Fibroblast of lung (primary cell): ENCODE measurements around the gene TRPC4AP.

ENCODE experiments used
- CTCF ChIP-seq, 2 donors: IDR thresholded peaks in 1 of 2; conservative IDR thresholded peaks in 1 of 2; 1 replicate in 1 of 2; 2 replicates in 1 of 2; pipeline ENCODE4 v1.5.1; 2011 to 2012; ENCODE audit warnings: low read length in 2 of 2, control low read depth in 1 of 2, inconsistent platforms in 1 of 2, low read depth in 1 of 2, mild to moderate bottlenecking in 1 of 2
- EZH2 ChIP-seq: IDR thresholded peaks from 2 replicates; pipeline ENCODE4 v1.5.1; 2012; ENCODE audit warnings: low read length, control low read depth, mild to moderate bottlenecking; ENCODE audit errors: missing control alignments

GRCh38 chr20:35133031-35133430, 40.4 kb upstream of the TRPC4AP start:
- TF ChIP-seq CTCF (conservative IDR thresholded peaks at IDR 0.05 in 1 of 2, IDR thresholded peaks at IDR 0.05 in 1 of 2; ENCODE audit: low read depth in 1 of 2, low read length in 2 of 2) (no peak), EZH2 (no peak)
